MM.1S (cell line): ENCODE measurements around the gene CCDC28A.

ENCODE experiments used
- DNase-seq: peaks from one replicate; pipeline ENCODE4 v3.0.0-alpha.2; 2015
- H2AFZ ChIP-seq: fragments of 300-600 bp; sonication (generic); 2 replicates; pipeline ENCODE4 v1.6.0; 2016; ENCODE audit warnings: antibody characterized with exemption, low read length
- H3F3A ChIP-seq: fragments of 300-600 bp; sonication (generic); 2 replicates; pipeline ENCODE4 v1.6.1; 2016; ENCODE audit warnings: mild to moderate bottlenecking, antibody characterized with exemption, low read length, moderate library complexity, mixed read lengths; ENCODE audit not compliant: insufficient read depth
- H3K27ac ChIP-seq: fragments of 300-600 bp; sonication (generic); 2 replicates; pipeline ENCODE4 v1.5.1; 2016; ENCODE audit warnings: mild to moderate bottlenecking, low read length
- H3K27me3 ChIP-seq: fragments of 300-600 bp; sonication (generic); replicated peaks from 2 replicates; pipeline ENCODE4 v1.6.0; 2016; ENCODE audit warnings: low read length; ENCODE audit not compliant: insufficient read depth
- H3K36me3 ChIP-seq: fragments of 300-600 bp; sonication (generic); replicated peaks from 2 replicates; pipeline ENCODE4 v1.6.1; 2016; ENCODE audit warnings: mild to moderate bottlenecking, low read length, mixed read lengths; ENCODE audit not compliant: insufficient read depth
- H3K4me1 ChIP-seq: fragments of 300-600 bp; sonication (generic); 2 replicates; pipeline ENCODE4 v1.6.1; 2016; ENCODE audit warnings: low read length, mixed read lengths
- H3K4me2 ChIP-seq: fragments of 300-600 bp; sonication (generic); 2 replicates; pipeline ENCODE4 v1.6.0; 2016; ENCODE audit warnings: low read depth, low read length
- H3K4me3 ChIP-seq: fragments of 300-600 bp; sonication (generic); 2 replicates; pipeline ENCODE4 v1.5.1; 2016; ENCODE audit warnings: low read length, mixed read lengths
- H3K79me2 ChIP-seq: fragments of 300-600 bp; sonication (generic); 2 replicates; pipeline ENCODE4 v1.6.1; 2016; ENCODE audit warnings: mixed run types, low read length, mixed read lengths
- H3K9ac ChIP-seq: fragments of 300-600 bp; sonication (generic); 2 replicates; pipeline ENCODE4 v1.6.1; 2016; ENCODE audit warnings: low read length, mixed read lengths
- H3K9me2 ChIP-seq: fragments of 300-600 bp; sonication (generic); replicated peaks from 2 replicates; pipeline ENCODE4 v1.6.1; 2016; ENCODE audit warnings: mild to moderate bottlenecking, low read length, mixed read lengths; ENCODE audit not compliant: insufficient read depth
- H3K9me3 ChIP-seq: fragments of 300-600 bp; sonication (generic); replicated peaks from 2 replicates; pipeline ENCODE4 v1.6.1; 2016; ENCODE audit warnings: mild to moderate bottlenecking, low read length, mixed read lengths; ENCODE audit not compliant: insufficient read depth
- H4K20me1 ChIP-seq: fragments of 300-600 bp; sonication (generic); 2 replicates; pipeline ENCODE4 v1.6.1; 2016; ENCODE audit warnings: mild to moderate bottlenecking, low read length, moderate library complexity, mixed read lengths; ENCODE audit not compliant: insufficient read depth
- EZH2 ChIP-seq: fragments of 300-600 bp; sonication (generic); optimal IDR thresholded peaks from 2 replicates; pipeline ENCODE3; 2017; ENCODE audit warnings: low read depth, mild to moderate bottlenecking, antibody characterized with exemption, low read length, mixed read lengths
- EZH2phosphoT487 ChIP-seq: fragments of 300-600 bp; sonication (generic); IDR thresholded peaks from 2 replicates; pipeline ENCODE4 v1.6.1; 2018; ENCODE audit warnings: antibody characterized with exemption, low read length
- TF ChIP-seq, protein P1 (sequence below): fragments of 300-600 bp; sonication (generic); IDR thresholded peaks from 2 replicates; pipeline ENCODE4 v1.5.1; 2016; ENCODE audit warnings: antibody characterized with exemption, low read length, mixed read lengths

The CCDC28A gene

DNA sequence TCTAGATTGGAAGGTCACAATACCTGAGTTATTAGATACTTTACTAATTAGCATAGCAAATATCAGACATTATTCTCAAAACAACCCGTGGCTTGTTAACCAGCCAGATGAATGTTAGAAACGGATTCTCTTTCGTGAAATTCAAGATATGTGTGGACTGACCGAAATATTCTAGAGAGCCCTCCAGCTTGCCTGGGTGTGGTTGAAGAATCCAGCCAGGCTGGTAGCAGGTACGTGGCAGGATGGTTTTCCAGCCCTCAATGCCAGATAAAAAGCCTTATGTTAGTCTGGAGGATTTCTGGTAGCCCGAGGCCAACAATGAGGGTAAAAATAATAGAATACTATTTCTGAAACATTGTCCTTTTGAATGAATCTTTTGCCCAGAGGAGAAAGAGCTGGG lies 41.7 kb downstream of the CCDC28A start:
- no peaks in the 10 kb centered on the region for H3K9me2 ChIP-seq
- H3K4me1 ChIP-seq, result no peaks in the 10 kb centered on the region
- TF ChIP-seq EZH2phosphoT487 (no peak), EZH2 (no peak)
- TF ChIP-seq, protein P1, sequence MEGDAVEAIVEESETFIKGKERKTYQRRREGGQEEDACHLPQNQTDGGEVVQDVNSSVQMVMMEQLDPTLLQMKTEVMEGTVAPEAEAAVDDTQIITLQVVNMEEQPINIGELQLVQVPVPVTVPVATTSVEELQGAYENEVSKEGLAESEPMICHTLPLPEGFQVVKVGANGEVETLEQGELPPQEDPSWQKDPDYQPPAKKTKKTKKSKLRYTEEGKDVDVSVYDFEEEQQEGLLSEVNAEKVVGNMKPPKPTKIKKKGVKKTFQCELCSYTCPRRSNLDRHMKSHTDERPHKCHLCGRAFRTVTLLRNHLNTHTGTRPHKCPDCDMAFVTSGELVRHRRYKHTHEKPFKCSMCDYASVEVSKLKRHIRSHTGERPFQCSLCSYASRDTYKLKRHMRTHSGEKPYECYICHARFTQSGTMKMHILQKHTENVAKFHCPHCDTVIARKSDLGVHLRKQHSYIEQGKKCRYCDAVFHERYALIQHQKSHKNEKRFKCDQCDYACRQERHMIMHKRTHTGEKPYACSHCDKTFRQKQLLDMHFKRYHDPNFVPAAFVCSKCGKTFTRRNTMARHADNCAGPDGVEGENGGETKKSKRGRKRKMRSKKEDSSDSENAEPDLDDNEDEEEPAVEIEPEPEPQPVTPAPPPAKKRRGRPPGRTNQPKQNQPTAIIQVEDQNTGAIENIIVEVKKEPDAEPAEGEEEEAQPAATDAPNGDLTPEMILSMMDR, result no peak
- no peak for DNase-seq
- H4K20me1 ChIP-seq, result no peaks in the 10 kb centered on the region
- H3K27me3 ChIP-seq, result no peaks in the 10 kb centered on the region
- H3K4me2 ChIP-seq, result no peak overlapping the region
- H3K9me3 ChIP-seq, result no peaks in the 10 kb centered on the region
- no peaks in the 10 kb centered on the region for H3K79me2 ChIP-seq
- no peak overlapping the region for H3K9ac ChIP-seq
- no peaks in the 10 kb centered on the region for H3F3A ChIP-seq
- no peak overlapping the region for H2AFZ ChIP-seq
- no peak overlapping the region for H3K27ac ChIP-seq
- no peaks in the 10 kb centered on the region for H3K36me3 ChIP-seq
- H3K4me3 ChIP-seq, result no peak overlapping the region

DNA sequence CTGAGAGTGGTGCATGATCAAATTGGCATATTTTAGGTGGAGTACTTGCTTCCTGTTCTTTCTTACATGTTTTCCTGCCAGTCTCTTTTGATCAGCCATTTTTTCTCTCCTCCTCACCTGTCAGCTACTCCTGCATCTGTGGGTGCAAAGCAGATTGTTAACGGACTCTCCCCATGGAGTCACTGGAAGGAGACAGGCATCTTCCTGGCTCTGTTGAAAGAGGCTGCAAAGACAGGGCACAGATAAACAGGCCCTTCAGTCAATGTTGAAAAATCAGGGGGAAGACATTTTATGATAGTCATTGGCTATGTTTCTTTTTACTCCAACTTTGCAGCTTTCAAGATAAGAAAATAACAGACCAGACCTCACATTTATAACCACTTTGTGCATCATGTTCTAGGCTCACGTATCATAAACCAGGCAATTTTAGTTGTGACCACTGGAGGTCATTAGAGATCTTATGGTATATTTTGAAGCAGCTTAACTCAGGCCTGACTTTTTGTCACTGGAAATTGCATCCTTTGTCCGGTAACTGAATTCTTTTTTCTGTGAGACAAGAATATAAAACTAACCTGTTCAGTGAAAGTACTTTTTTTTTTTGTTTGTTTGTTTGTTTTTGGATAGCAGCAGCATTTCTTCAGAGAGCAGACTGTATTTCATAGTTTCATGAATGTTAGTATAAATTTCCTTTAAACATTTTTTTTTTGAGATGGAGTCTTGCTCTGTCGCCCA lies 42.4 kb downstream of the CCDC28A start:
- H4K20me1 ChIP-seq, result no peaks in the 10 kb centered on the region
- peak; percentile 71 for DNase-seq
- H3K9ac ChIP-seq, result no peak overlapping the region
- H3K9me3 ChIP-seq, result no peaks in the 10 kb centered on the region
- TF ChIP-seq EZH2, result no peak
- TF ChIP-seq, protein P1, result peak; percentile 66
- H3K4me1 ChIP-seq, result 0 out of 2 replicates have a peak, but pooled peaks cover 4% of the 10 kb centered on the region
- H3K36me3 ChIP-seq, result no peaks in the 10 kb centered on the region
- H3K9me2 ChIP-seq, result no peaks in the 10 kb centered on the region
- H3K4me2 ChIP-seq, result no peak overlapping the region
- no peaks in the 10 kb centered on the region for H3K27me3 ChIP-seq
- H2AFZ ChIP-seq, result no peak overlapping the region
- H3K4me3 ChIP-seq, result no peak overlapping the region
- no peaks in the 10 kb centered on the region for H3F3A ChIP-seq
- no peak overlapping the region for H3K27ac ChIP-seq
- H3K79me2 ChIP-seq, result no peaks in the 10 kb centered on the region

DNA sequence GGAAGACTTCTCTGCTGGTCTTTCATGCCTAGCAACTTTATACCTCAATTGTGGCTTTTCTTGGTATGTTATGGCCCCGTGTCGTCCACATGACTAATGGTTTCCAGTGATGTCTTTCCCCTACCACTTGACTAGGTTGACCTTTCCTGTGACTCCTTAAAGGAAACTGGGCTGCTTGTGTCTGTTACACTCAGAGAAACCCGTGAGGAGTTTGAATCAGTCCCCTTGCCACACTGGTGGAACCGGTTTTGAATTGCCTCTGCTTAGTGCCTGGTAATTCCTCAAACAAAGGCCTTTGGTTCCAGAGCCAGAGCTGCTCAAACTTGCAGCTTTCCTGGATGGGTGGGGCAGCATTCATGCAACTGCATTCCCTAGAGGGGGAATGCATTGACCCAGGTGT lies 44.2 kb downstream of the CCDC28A start:
- no peak overlapping the region for H2AFZ ChIP-seq
- no peaks in the 10 kb centered on the region for H3F3A ChIP-seq
- H3K79me2 ChIP-seq, result no peaks in the 10 kb centered on the region
- H3K9ac ChIP-seq, result no peak overlapping the region
- no peaks in the 10 kb centered on the region for H3K27me3 ChIP-seq
- H3K4me2 ChIP-seq, result no peak overlapping the region
- no peak overlapping the region for H3K27ac ChIP-seq
- no peak for DNase-seq
- no peak overlapping the region for H3K4me3 ChIP-seq
- H3K4me1 ChIP-seq, result 0 out of 2 replicates have a peak, but pooled peaks cover 9% of the 10 kb centered on the region
- TF ChIP-seq, protein P1, result no peak
- TF ChIP-seq EZH2, result no peak
- no peak for TF ChIP-seq EZH2phosphoT487
- no peaks in the 10 kb centered on the region for H3K36me3 ChIP-seq
- no peaks in the 10 kb centered on the region for H4K20me1 ChIP-seq
- H3K9me2 ChIP-seq, result no peaks in the 10 kb centered on the region
- no peaks in the 10 kb centered on the region for H3K9me3 ChIP-seq
